SU-DHL-6 (cell line): ENCODE results near the gene SESN2.

Experiments
- EZH2phosphoT487 ChIP-seq: fragments of 200-600 bp; sonication (generic), shearing (Covaris generic); conservative IDR thresholded peaks from 2 replicates; pipeline ENCODE4 v1.6.1; 2018; ENCODE audit warnings: mild to moderate bottlenecking, antibody characterized with exemption, low read length, moderate library complexity, mixed read lengths
- TF ChIP-seq, protein P1 (sequence below): fragments of 200-600 bp; sonication (generic); IDR thresholded peaks from one replicate; pipeline ENCODE4 v1.5.1; 2017; ENCODE audit warnings: antibody characterized with exemption, mild to moderate bottlenecking, low read length, moderate library complexity; ENCODE audit not compliant: insufficient read depth, poor library complexity, severe bottlenecking

GRCh38 chr1:28241638-28242241 lies 17.6 kb upstream of the SESN2 start:
- TF ChIP-seq, protein P1, sequence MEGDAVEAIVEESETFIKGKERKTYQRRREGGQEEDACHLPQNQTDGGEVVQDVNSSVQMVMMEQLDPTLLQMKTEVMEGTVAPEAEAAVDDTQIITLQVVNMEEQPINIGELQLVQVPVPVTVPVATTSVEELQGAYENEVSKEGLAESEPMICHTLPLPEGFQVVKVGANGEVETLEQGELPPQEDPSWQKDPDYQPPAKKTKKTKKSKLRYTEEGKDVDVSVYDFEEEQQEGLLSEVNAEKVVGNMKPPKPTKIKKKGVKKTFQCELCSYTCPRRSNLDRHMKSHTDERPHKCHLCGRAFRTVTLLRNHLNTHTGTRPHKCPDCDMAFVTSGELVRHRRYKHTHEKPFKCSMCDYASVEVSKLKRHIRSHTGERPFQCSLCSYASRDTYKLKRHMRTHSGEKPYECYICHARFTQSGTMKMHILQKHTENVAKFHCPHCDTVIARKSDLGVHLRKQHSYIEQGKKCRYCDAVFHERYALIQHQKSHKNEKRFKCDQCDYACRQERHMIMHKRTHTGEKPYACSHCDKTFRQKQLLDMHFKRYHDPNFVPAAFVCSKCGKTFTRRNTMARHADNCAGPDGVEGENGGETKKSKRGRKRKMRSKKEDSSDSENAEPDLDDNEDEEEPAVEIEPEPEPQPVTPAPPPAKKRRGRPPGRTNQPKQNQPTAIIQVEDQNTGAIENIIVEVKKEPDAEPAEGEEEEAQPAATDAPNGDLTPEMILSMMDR, result no peak
- no peak for TF ChIP-seq EZH2phosphoT487
